H1 (cell line): Measurements from ENCODE around the gene FARS2. TPM values are rescaled to one million over a fixed set of nuclear protein-coding genes. Genes with fewer than 3 reads are reported as not detected.

Source experiments
- CHD2 ChIP-seq: IDR thresholded peaks from 2 replicates; pipeline ENCODE4 v1.6.1; 2012; ENCODE audit warnings: low read length, improper control_type of control experiment
- JUND ChIP-seq: IDR thresholded peaks from 2 replicates; pipeline ENCODE4 v1.6.1; 2011; ENCODE audit warnings: mild to moderate bottlenecking, improper control_type of control experiment, low read length
- polyA plus RNA-seq, 7 experiments: library from polyadenylated mRNA; depleted of rRNA in 3 of 7; stranded (reverse) in 5 of 7; unstranded in 2 of 7; fragments of >200 nt in 5 of 7; fragments of 200-250 nt in 2 of 7; gene quantifications; 1 replicate in 5 of 7; 2 replicates in 1 of 7; 4 replicates in 1 of 7; pipeline versions ENCODE4 v1.2.1 to v1.2.3, GENCODE V29; 2011 to 2013; ENCODE audit warnings: missing spikeins in 2 of 7, mixed read lengths in 2 of 7
- total RNA-seq: library from RNA; stranded (reverse); fragmentation: NEBNext Ultra II Directional; extraction: Animal tissue kit (Norgen Biotek cat#: 25700); gene quantifications from 2 replicates; pipeline ENCODE4 v1.2.1, GENCODE V29; 2021

Gene FARS2
- total and polyA plus RNA-seq, 2 of the 8 experiments (the other 6 are each of a cell fraction or from before 2014, with no cell fraction given) = 11.7 to 14.4 TPM

DNA sequence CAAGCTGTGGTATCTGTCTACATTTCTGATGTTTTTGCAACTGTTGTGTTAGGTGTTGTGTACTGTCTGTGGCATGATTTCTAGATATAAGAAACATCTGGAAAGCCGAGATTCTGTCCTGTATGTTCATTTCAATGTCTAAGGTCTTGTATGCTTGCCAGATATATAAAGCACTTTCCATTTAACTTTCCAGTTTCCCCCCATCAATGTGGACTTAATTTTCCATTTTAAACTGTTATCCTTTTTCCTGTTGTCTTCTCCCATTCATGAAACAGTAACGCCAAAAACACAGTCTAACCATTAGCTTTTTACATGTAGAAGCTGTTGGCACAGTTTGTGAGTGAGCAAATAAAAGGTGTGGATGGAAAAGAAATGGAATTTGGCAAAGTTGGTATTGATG lies 181.6 kb downstream of the FARS2 start (continued):
- no peak for TF ChIP-seq CHD2
- no peak for TF ChIP-seq JUND
